CMK (cell line): ENCODE measurements around the gene CSRNP2.
"Not testable (repeated sequence)": the region's sequence is repeated elsewhere in the genome, so short reads cannot be mapped to it uniquely, and the experiment has no call there.

Experiments
- DNase-seq: peaks from one replicate; pipeline ENCODE4 v3.0.0-alpha.2; 2010; ENCODE audit warnings: low read depth

CSRNP2 gene

GRCh38 chr12:51078346-51078745 lies 5.0 kb downstream of the CSRNP2 start:
- DNase-seq, result not testable (repeated sequence)

GRCh38 chr12:51077930-51078329 lies 5.5 kb downstream of the CSRNP2 start:
- DNase-seq, result no peak

- DNase-seq, result no peak
Measured at GRCh38 chr12:51076236-51076930, 7.0 kb downstream of the CSRNP2 start.

GRCh38 chr12:51075390-51075789 lies 8.0 kb downstream of the CSRNP2 start:
- DNase-seq, result no peak

- no peak for DNase-seq
Measured at GRCh38 chr12:51071663-51072062, 11.7 kb downstream of the CSRNP2 start.

GRCh38 chr12:51070004-51070403 lies 13.4 kb downstream of the CSRNP2 start:
- DNase-seq, result no peak

GRCh38 chr12:51067771-51068170 lies 15.6 kb downstream of the CSRNP2 start:
- no peak for DNase-seq

GRCh38 chr12:51067229-51067628 lies 16.2 kb downstream of the CSRNP2 start:
- no peak for DNase-seq

GRCh38 chr12:51065530-51065929 lies 17.9 kb downstream of the CSRNP2 start:
- no peak for DNase-seq

GRCh38 chr12:51062631-51063397 lies 20.6 kb downstream of the CSRNP2 start:
- no peak for DNase-seq

GRCh38 chr12:51059086-51059485 lies 24.3 kb downstream of the CSRNP2 start:
- DNase-seq, result no peak

- no peak for DNase-seq
Measured at GRCh38 chr12:51056242-51056641, 27.2 kb downstream of the CSRNP2 start.

GRCh38 chr12:51055060-51055459 lies 28.3 kb downstream of the CSRNP2 start:
- DNase-seq, result no peak

GRCh38 chr12:51051787-51052186 lies 31.6 kb downstream of the CSRNP2 start:
- no peak for DNase-seq

- no peak for DNase-seq
Measured at GRCh38 chr12:51049525-51049924, 33.9 kb downstream of the CSRNP2 start.

- no peak for DNase-seq
Measured at GRCh38 chr12:51048661-51049251, 34.6 kb downstream of the CSRNP2 start.

- peak; percentile 78 for DNase-seq
Measured at GRCh38 chr12:51047655-51048540, 35.5 kb downstream of the CSRNP2 start, which contains the start of gene LETMD1. TSS of gene LETMD1 (plus strand) at chr12:51048327. CDS start at chr12:51048357, 30 bp downstream.

GRCh38 chr12:51036279-51036678 lies 47.1 kb downstream of the CSRNP2 start:
- DNase-seq, result no peak

- DNase-seq, result no peak
Measured at GRCh38 chr12:51033457-51034089, 49.8 kb downstream of the CSRNP2 start.

- no peak for DNase-seq
Measured at GRCh38 chr12:51033048-51033447, 50.3 kb downstream of the CSRNP2 start.

- DNase-seq, result no peak
Measured at GRCh38 chr12:51028813-51029150, 54.6 kb downstream of the CSRNP2 start.
